ENCODE measurements around the gene ZP1. TPM values are rescaled to one million over a fixed set of nuclear protein-coding genes. Genes with fewer than 3 reads are reported as not detected.

Gene ZP1
- total RNA-seq, 2 experiments from 2014 or later = 0.20 TPM; not detected in 1

DNA sequence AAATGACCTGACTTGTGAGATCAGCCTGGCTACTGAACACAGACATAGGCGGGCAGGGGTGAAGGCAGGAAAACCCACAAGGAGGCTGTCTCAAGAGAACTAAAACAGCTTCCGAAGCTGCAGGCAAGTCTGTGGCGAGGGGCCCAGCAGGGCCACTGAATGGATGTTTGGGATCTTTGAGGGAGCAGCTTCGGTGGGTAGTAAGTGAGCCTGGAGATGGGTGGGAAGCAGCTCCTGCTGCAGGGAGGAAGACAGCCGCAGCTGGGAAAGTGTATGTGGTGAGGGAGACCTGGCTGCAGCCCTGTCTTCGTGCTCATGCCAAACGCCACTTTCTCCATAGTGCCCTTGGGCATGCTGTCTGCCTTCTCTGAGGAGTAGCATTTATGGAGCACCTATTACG, 22.0 kb upstream of the ZP1 start:
- Histone ChIP-seq H3K4me3 (ENCODE audit: low read length) (no peak overlapping the region), H3K27ac (ENCODE audit: low read depth in 1 of 2, low read length in 2 of 2) (no peak overlapping the region), H3K4me1 (ENCODE audit: insufficient read depth, low read length) (peaks cover 47% of the 10 kb centered on the region), H3K27me3 (ENCODE audit: control insufficient read depth in 1 of 2, insufficient read depth in 2 of 2, low read length in 2 of 2) (no peaks in the 10 kb centered on the region), H3K36me3 (ENCODE audit: insufficient read depth, low read length) (peaks cover 26% of the 10 kb centered on the region), H3K9me3 (ENCODE audit: control insufficient read depth in 1 of 2, insufficient read depth in 1 of 2, low read length in 2 of 2) (no peaks in the 10 kb centered on the region)
- no peak for DNase-seq
- H3K4me3 Mint-ChIP-seq = peak overlapping the region; percentile 78
- ChIA-PET CTCF (interaction anchor here (1.9 kb wide), 1 partner anchor 14 kb away, joined by 6 read pairs; no protein-coding TSS in a partner anchor), POLR2A (no interaction called here)
- TF ChIP-seq, protein P1, sequence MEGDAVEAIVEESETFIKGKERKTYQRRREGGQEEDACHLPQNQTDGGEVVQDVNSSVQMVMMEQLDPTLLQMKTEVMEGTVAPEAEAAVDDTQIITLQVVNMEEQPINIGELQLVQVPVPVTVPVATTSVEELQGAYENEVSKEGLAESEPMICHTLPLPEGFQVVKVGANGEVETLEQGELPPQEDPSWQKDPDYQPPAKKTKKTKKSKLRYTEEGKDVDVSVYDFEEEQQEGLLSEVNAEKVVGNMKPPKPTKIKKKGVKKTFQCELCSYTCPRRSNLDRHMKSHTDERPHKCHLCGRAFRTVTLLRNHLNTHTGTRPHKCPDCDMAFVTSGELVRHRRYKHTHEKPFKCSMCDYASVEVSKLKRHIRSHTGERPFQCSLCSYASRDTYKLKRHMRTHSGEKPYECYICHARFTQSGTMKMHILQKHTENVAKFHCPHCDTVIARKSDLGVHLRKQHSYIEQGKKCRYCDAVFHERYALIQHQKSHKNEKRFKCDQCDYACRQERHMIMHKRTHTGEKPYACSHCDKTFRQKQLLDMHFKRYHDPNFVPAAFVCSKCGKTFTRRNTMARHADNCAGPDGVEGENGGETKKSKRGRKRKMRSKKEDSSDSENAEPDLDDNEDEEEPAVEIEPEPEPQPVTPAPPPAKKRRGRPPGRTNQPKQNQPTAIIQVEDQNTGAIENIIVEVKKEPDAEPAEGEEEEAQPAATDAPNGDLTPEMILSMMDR (IDR thresholded peaks at IDR 0.05) = no peak
- no peaks in the 10 kb centered on the region for H3K9me3 Mint-ChIP-seq
- peaks cover 43% of the 10 kb centered on the region for H3K36me3 Mint-ChIP-seq (ENCODE audit: low read depth)
- no peaks in the 10 kb centered on the region for H3K27me3 Mint-ChIP-seq
- no peak for ATAC-seq (ENCODE audit: poor library complexity)
- H3K4me1 Mint-ChIP-seq (ENCODE audit: low read depth) = peaks cover 42% of the 10 kb centered on the region
- peak overlapping the region; percentile 81 for H3K27ac Mint-ChIP-seq
- intact Hi-C loops (cut with DNase I, micrococcal nuclease) = no loop called here

DNA sequence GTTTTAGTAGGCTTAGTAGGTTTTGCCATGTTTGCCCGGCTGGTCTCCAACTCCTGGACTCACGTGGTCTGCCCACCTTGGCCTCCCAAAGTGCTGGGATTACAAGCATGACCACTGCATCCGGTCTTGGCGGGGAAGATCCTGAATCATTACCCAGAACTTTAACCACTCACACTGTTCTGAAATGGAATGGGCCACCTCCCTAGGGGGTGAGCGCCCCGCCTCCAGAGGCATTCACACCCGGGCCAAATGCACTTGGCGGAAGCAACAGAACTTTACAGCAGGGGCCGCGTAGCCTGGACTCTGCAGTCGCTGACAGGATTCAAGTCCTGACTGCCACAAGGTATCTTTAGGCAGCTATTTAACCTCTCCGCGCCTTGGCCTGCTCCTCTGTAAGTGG, 20.1 kb upstream of the ZP1 start:
- CTCF ChIA-PET = no interaction called here

DNA sequence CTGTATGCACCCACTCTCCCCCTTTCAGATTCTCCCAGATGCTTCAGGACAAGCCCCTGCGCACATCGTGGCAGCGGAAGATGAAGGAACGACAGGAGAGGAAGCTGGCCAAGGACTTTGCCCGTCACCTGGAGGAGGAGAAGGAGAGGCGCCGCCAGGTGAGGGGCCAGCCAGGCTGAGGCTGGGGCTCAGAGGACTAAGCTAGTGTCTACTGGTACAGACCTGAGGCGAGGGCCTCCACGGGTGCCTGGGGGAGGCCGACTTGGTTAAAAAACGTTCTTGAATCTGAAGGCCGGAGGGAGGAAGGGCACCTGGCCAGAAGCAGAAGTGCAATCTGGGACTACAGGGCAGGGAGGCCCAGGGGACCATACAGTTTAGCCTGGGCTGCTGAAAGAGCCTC, 19.4 kb upstream of the ZP1 start:
- Histone ChIP-seq H3K4me1 (ENCODE audit: insufficient read depth, low read length) (peaks cover 27% of the 10 kb centered on the region), H3K4me3 (ENCODE audit: low read length) (no peak overlapping the region), H3K27me3 (ENCODE audit: control insufficient read depth in 1 of 2, insufficient read depth in 2 of 2, low read length in 2 of 2) (no peaks in the 10 kb centered on the region), H3K27ac (ENCODE audit: low read depth in 1 of 2, low read length in 2 of 2) (no peak overlapping the region), H3K36me3 (ENCODE audit: insufficient read depth, low read length) (peaks cover 42% of the 10 kb centered on the region), H3K9me3 (ENCODE audit: control insufficient read depth in 1 of 2, insufficient read depth in 1 of 2, low read length in 2 of 2) (no peaks in the 10 kb centered on the region)
- peaks cover 62% of the 10 kb centered on the region for H3K36me3 Mint-ChIP-seq (ENCODE audit: low read depth)
- peaks cover 26% of the 10 kb centered on the region for H3K4me1 Mint-ChIP-seq (ENCODE audit: low read depth)
- intact Hi-C loops (cut with DNase I, micrococcal nuclease) = no loop called here
- H3K27ac Mint-ChIP-seq = no peak overlapping the region
- no peaks in the 10 kb centered on the region for H3K27me3 Mint-ChIP-seq
- TF ChIP-seq, protein P1 (IDR thresholded peaks at IDR 0.05) = no peak
- H3K4me3 Mint-ChIP-seq = no peak overlapping the region
- no peaks in the 10 kb centered on the region for H3K9me3 Mint-ChIP-seq
- DNase-seq (no peak), ATAC-seq (ENCODE audit: poor library complexity) (no peak)
- POLR2A ChIA-PET = no interaction called here
- CTCF ChIA-PET = no interaction called here

More for the DNA sequence above, 20.1 kb upstream of the ZP1 start:
- H3K4me3 ChIP-seq (ENCODE audit: low read length) = no peak overlapping the region
- no peaks in the 10 kb centered on the region for H3K27me3 Mint-ChIP-seq
- peaks cover 30% of the 10 kb centered on the region for H3K4me1 Mint-ChIP-seq (ENCODE audit: low read depth)
- POLR2A ChIA-PET = no interaction called here
- no peak overlapping the region for H3K27ac ChIP-seq (ENCODE audit: low read depth in 1 of 2, low read length in 2 of 2)
- H3K4me3 Mint-ChIP-seq = no peak overlapping the region
- TF ChIP-seq, protein P1 (IDR thresholded peaks at IDR 0.05) = no peak
- H3K27ac Mint-ChIP-seq = no peak overlapping the region
- ATAC-seq (ENCODE audit: poor library complexity) = no peak
- H3K4me1 ChIP-seq (ENCODE audit: insufficient read depth, low read length) = peaks cover 33% of the 10 kb centered on the region
- peaks cover 62% of the 10 kb centered on the region for H3K36me3 Mint-ChIP-seq (ENCODE audit: low read depth)
- no peaks in the 10 kb centered on the region for H3K9me3 Mint-ChIP-seq
- H3K9me3 ChIP-seq (ENCODE audit: control insufficient read depth in 1 of 2, insufficient read depth in 1 of 2, low read length in 2 of 2) = no peaks in the 10 kb centered on the region
- no peaks in the 10 kb centered on the region for H3K27me3 ChIP-seq (ENCODE audit: control insufficient read depth in 1 of 2, insufficient read depth in 2 of 2, low read length in 2 of 2)
- intact Hi-C loops (cut with DNase I, micrococcal nuclease) = no loop called here
- H3K36me3 ChIP-seq (ENCODE audit: insufficient read depth, low read length) = peaks cover 42% of the 10 kb centered on the region
- no peak for DNase-seq

Data from CD4-positive, alpha-beta T cell (primary cell).